ENCODE measurements around the gene SYCE3.

The SYCE3 gene

DNA sequence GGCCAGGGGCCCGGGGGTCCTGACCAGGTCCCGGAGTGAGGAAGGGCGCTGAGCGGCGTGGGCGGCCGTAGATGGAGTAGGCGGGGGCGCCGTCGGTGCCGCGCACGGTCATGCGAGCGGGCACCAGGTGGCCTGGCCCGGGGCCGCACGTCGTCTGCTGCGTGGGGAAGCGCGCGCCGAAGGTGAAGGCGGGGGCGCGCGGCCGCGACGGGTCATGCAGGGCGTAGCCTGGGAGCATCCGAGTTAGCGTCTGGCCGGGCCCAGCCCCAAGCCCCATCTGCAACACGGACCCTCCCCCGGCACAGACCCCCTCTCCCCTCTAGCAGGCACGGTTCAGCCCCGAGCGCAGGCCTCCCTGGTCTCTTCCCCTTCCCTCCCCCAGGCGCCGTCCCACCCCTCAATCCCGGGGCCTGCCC lies 31.2 kb downstream of the SYCE3 start:
- no peak for DNase-seq (ENCODE audit: low read depth)

DNA sequence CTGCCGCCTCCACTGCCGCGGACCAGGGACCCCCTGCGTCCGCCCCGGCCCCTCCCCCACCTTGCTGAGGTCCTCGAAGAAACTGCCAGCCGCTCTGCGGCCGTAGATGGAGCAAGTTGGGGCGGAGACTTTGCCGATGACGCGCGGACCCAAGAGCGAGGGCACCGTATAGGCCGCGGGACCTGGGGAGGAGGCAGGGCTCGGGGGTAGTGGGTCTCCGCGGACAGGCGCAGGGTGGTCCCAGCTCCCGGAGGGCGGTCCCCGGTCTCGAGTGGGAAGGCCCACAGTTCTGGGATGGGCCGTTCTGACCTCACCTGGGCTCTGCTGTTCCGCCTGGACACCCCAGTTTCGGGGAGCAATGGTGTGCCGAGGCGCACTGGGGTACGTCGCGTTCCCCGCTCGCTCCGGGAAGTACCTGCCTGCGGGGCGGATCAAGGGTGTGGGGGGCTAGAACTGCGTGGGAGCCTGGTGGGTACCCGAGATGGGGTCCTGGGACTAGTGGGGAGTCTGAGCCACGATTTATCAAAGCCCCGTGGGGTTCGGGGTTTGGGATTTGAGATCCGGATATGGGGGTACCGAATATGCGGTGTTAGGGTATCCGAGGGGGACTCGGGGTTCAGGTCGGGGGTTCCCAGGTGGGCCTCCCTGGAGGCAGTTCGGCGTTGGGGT lies 31.7 kb downstream of the SYCE3 start:
- DNase-seq (ENCODE audit: low read depth): no peak

DNA sequence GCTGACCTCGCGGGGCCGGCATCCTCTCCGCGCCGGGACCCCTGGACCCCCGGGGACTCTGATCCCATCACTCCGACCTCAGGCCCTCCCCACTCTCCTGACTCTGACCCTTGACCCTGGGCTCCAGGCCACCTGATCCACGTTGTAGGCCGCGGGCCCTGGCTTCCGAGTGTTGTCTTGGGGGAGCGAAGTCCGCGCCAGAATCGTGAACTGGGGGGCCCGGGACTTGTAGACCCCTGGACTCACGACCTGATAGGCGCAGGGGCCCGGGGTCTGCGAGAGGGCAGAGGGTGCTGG lies 32.2 kb downstream of the SYCE3 start:
- DNase-seq (ENCODE audit: low read depth): no peak

DNA sequence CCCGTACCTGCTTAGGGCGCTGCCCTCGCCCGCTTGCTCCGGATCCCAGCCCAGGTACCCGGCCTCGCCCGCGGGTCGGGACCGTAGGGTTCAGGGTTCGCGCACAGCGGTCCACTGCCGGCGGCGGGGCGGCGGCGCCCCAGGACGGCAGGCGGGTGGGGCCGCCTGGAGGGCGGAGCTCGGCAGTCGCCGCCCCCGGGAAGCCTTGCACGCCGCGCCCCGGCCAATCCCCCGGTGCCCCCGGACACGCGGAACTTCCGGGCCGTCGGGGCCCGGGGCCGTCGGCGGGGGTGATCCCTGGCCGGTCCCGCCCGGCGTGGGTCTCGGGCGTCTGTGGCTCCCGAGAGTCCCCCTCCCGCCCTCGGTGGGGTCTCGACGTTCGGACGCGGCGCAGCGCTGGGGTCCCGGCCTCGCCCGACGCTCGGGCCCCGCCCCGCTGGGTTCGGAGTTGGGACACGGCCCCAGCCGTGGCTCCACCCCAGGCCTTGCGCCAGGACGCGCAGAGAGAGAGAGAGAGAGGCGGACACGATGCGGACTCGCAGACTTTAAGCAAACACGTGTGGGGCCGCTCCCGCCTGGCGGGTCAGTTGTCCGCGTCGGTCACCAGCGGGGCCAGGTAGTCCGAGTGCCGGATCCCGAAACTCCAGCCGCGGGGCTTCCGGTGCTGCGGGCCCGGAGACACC lies 32.7 kb downstream of the SYCE3 start, which contains the start of gene TYMP:
TYMP (minus strand) TSS at position 116 of the 683 bp plus-strand sequence. CDS start 303 bp downstream, outside the sequence.
- DNase-seq (ENCODE audit: low read depth): no peak

DNA sequence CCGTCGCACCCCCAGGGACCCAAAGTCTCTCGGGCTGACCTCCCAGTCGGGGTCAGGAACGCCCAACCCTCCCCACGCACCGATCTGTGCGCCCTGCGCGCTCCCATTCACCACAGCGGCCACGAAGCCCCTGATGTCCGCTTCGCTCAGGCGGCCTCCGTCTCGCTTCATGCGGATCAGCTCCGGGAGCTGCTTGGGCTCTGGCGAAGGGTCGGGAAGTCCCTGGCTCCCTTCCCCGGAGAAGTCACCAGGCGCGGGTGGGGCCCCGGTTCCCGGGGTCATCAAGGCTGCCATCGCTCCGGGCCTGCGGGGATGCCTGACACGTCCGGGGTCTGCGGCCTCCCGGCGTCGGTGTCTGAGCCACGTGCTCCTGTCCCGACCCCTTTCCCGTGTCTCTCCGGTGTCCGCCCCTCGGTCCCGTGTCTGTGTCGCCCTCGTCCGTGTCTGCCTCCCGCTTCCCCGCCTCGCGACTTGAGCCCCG lies 33.3 kb downstream of the SYCE3 start:
- no peak for DNase-seq (ENCODE audit: low read depth)

DNA sequence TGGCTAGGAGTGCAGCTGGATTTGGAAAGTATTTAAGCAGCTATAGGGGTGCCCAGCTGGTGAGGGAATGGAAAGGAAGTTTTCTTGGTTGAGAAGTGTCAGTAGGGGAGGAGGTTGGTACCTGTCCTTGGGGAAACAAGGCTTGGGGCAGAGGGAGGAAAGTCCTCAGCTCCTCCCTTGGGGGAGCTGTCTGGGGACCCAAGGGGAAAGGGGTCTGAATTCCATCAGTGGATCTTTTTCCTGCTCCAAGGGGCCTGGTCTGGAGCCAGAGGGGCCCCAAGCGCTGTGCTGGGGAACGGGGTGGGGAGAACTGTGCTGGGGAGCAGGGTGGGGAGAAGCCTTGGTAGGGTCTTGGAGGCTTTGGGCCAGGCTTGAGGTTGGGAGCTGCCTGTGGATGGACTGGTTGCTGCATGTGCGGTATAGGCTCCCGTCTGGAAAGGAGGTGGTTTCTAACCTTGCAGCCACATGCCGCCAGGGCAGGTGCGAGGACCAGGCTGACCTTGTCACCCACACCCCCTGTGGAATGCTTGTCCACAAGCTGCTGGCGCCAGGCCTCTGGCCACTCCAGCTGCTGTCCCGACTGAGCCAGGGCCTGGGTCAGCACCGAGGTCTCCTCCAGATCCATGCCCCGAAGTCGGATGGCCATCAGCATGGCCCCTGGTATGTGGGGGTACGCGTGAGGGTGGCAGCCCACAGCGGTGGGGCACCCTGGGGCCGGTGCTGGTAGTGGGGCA lies 33.9 kb downstream of the SYCE3 start:
- DNase-seq (ENCODE audit: low read depth): no peak

DNA sequence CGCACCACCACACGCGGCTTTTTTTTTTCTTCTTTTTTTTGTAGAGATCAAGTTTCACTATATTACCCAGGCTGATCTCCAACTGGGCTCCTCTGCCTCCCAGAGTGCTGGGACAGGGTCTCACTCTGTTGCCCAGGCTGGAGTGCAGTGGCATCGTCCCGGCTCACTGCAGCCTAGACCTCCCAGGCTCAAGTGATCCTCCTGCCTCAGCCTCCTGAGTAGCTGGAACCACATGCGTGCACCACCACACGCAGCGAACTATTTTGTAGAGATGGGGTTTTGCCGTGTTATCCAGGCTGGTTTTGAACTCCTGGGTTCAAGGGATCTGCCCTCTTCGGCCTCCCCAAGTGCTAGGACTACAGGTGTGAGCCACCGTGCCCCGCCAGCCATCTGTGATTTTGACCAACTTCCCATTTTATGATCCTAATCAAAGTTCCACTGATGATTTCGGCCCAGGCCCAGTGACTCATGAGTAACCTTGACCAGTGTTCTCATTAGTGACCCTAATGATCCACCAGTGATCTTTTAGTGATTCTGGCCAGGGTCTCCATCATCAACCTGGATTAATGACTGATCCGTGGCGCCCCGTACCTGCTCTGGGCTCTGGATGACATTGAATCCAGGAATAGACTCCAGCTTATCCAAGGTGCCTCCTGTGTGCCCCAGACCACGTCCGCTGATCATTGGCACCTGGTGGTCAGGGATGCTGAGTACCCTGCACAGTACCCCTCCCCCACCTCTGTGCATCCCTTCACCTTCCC lies 34.6 kb downstream of the SYCE3 start:
- no peak for DNase-seq (ENCODE audit: low read depth)

DNA sequence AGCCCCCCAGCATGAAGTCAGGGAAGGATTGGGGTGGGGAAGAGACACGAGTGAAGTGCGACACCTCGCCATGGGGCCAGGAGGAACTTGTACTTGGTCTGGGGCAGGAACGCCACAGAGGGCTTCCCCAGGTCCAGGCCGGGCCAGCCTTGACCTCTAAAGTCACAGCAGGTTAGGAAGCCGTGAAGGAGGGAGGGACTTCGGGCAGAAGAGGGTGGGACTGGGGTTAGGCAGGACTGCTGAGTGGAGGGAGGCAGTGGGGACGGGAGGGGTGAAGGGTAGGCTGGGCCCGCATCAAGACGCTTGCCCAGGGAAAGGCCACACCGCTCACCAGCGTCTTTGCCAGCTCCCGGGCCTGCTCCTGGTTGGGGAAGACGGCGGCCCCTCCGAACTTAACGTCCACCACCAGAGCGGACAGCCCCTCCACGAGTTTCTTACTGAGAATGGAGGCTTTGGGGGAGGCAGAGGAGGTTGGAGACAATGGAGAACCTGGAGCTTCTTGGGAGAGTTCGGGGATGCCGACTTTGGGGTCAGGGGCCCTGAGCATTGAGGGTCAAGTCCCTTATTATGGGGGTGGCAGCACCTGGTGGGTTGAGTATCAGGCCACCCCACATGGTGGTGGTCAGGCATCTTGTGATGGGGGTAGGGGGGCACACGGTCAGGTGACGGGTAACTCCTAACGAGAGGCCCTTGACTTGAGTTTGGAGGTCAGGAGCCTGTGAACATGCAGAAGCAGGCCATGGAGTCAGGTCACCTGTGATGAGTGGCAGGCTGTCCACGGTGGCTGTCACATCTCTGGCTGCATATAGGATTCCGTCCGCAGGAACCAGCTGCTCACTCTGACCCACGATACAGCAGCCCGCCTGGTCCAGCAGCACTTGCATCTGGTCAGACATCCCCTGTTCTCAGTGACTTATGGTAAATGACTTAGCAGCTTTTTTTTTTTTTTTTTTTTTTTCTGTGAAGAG lies 35.6 kb downstream of the SYCE3 start:
- DNase-seq (ENCODE audit: low read depth): no peak

DNA sequence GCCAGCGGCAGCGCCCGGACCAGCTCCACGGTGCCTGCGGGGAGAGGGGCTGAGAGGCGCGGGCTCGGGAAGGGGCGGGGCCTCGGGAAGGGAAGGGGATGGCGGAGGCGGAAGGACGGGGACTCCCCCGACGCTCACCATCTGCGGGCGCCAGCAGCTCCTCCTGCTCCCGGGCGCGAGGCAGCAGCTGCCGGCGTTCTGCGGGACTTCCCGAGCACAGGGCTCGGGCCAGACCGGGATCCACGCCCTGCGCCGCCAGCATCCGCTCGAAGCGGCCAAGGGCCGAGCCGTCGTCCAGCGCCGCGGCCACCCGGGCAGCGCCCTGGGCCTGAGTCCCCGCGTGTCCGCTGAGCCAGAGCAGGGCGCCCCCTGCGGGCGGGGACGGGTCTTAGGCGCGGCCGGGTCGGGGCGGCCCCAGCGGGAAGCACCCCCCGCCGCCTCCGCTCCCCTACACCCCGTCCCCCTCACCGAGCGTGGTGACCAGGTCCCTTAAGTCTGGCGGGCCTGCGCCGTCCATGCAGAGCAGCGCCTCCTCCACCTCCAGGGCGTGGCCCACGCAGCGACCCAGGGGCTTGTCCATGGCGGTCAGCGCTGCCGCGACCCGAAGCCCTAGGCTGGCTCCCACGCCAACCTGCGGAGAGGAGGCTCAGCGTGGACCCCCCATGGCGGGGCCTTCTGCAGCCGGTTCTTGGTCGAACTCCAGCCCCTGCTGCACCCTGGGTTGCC lies 36.4 kb downstream of the SYCE3 start:
- DNase-seq (ENCODE audit: low read depth): no peak

DNA sequence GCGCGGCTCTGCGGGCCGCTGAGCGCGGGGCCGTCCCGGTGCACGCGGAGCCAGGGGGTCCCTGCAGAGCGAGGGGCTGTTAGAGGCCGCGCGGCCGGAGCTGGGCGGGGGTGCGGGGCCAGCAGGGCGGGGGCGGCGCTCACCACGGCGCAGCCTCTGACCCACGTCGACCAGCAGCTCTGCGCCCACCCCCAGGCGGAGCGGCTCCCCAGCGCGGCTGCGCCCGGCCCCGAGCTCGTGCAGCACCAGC lies 36.9 kb downstream of the SYCE3 start:
- DNase-seq (ENCODE audit: low read depth): no peak

DNA sequence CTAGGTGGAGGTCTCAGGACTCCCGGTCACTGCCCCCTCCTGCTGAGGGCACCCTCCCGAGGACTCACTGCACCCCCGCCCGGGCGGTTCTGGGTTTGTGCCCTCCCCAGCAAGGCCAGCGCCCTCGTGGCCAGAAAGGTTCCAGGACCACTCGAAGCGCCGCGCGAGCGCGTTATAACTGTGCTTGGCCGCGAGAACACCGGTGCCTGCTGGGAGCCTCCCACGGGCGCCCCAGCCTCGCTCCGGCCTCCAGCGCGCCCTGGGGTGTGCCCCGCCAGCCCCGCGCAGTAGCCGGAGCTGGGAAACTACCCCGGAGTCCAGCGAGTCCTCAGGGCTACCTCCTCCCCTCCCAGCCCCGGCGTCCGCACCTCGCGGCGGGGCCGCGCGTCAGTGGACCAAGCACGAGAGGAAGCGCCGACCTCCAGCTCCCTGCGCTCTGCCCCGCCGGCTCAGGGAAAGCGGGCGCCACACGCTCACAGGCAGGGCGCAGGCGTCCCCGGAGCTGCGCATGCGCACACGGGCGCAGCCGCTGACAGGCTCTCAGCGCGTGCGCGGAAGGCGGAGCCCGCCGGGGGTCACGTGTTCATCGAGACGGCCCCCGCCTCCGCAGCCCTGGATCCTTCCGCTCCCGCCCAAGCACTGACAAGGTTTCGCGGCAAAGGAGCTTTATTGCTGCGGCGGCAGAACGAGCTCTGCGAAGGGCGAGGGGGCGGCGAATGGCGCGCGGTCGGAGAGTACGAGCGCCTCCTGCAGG lies 37.4 kb downstream of the SYCE3 start, which contains the start of gene SCO2:
SCO2 (minus strand) TSS at position 495 of the 754 bp plus-strand sequence. CDS start 1,187 bp downstream, outside the sequence.
- no peak for DNase-seq (ENCODE audit: low read depth)

DNA sequence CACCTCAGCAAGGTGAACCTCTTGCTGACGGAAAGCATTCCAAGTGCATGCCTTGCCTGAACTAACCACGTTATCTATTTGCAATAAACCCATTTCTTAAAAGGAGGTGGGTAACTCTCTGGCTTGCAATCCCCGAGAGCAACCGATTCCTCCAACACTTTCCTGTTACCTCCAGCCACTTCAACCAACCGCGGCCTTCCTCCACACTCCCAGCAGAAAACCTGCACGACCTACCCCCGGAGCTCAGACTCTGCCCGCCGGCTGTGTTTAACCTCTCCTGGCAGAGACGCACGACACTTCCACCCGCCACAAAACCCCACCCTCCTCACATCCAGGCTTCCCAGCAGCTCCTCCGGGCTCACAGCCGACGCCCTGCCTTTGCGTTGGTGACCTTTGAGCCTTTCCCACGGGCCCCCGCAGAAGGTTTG lies 38.0 kb downstream of the SYCE3 start:
- DNase-seq (ENCODE audit: low read depth): no peak

DNA sequence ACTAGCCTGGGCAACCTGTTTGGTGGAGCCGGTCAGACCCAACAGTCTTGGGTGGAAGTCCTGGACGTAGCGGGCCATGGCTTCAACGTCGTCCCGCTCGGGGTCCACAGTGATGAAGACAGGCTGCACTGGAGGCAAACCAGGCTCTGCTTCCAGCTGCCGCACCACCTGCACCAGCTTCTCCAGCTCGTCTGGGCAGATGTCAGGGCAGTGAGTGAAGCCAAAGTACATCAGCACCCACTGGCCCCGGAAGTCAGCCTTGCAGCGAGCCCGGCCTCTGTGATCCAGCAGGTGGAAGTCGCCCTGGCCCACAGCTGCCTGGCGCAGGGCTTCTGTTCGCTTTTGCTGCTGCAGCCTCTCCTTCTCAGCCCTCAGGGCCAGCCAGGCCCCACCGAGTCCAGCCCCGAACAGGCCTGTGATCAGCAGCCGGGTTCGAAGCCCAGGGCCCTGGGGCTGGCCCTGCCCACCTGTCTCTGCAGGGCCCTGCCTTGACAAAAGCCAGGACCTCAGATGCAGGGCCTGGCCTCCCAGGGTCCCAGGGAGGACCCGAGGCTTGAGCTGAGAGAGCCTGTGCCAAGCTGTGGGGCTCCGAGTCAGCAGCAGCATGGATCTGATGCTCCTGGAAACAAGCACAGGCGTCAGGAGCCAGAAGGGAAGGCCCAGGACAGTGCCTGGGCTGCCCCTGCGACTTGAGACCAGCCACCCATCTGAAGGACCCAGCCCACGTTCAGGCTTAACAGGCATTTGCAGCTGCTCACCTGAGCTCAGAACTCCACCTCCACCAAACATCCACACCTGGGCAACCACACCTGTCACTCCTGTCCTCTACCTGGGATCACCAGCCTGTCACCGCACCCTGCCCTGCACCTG lies 38.7 kb downstream of the SYCE3 start:
- DNase-seq (ENCODE audit: low read depth): no peak

DNA sequence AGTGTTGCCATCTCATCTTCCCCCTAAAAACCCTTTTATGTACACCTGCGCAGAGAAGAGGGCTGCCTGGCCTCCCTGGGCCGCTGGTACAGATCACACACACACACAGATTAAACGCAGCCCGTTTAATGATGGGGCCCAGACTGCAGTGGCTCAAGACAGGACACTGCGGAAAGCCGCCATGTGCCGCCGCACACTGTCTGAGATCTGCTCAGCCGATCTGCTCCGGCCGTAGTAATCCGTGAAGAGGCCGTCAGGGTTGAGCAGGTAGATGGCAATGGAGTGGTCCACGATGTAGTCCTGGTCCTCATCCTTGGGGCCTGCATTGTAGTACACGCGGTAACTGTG lies 39.3 kb downstream of the SYCE3 start:
- no peak for DNase-seq (ENCODE audit: low read depth)

DNA sequence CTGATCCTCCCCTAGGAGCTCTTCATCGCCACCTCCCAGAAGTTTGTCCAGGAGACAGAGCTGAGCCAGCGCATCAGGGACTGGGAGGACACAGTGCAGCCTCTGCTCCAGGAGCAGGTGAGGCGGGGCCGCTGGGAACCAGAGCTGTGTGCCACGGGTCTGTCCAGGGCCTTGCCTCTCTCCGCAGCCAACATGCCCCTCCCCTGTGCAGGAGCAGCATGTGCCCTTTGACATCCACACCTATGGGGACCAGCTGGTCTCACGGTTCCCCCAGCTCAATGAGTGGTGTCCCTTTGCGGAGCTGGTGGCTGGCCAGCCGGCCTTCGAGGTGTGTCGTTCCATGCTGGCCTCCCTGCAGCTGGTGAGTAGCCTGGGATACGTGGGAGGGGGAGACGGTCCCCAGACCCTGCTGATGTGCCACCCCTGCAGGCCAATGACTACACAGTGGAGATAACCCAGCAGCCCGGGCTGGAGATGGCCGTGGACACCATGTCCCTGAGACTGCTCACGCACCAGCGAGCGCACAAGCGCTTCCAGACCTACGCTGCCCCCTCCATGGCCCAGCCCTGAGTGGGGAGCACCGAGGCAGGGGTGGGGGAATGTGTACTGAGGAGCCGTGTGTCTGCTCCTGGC lies 39.8 kb downstream of the SYCE3 start:
- no peak for DNase-seq (ENCODE audit: low read depth)

DNA sequence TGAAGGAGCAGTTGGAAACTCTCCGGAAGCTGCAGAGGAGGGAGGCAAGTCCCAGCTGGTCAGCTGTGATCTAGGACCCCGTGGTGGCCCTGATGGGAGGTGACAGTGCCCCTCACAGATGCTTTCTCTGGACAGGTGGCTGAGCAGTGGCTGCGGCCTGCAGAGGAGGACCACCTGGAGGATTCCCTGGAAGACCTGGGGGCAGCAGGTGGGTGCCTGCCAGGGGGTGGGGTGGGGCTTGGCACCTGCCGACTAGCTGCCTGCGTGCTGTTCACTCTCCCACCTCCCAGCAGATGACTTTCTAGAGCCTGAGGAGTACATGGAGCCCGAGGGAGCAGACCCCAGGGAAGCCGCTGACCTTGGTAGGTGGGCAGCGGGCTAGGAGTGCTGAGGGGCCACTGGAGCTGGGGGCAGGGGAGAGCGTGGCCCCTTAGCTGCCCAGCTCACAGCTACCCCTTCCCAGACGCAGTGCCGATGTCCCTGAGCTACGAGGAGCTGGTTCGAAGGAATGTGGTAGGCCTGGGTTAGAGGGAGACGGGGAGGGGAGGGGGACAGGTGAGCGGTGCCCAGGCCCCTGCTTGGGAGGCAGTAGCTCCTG lies 40.4 kb downstream of the SYCE3 start:
- no peak for DNase-seq (ENCODE audit: low read depth)

DNA sequence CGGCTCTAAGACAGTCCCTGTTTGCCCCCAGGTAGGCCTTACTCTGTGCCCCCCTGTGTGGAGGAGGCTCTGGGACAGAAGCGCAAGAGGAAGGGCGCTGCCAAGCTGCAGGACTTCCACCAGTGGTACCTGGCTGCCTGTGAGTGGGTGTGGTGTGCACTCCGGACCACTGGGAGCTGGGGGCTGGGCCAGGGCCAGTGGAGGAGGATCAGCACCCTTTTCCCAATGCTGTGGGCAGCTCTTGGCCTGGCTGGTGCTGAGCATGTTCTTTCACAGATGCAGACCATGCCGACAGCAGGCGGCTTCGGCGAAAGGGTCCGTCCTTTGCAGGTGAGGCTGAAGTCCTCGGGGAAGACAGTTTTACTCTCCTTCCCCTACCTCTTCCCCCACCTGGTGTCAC lies 41.0 kb downstream of the SYCE3 start:
- no peak for DNase-seq (ENCODE audit: low read depth)

DNA sequence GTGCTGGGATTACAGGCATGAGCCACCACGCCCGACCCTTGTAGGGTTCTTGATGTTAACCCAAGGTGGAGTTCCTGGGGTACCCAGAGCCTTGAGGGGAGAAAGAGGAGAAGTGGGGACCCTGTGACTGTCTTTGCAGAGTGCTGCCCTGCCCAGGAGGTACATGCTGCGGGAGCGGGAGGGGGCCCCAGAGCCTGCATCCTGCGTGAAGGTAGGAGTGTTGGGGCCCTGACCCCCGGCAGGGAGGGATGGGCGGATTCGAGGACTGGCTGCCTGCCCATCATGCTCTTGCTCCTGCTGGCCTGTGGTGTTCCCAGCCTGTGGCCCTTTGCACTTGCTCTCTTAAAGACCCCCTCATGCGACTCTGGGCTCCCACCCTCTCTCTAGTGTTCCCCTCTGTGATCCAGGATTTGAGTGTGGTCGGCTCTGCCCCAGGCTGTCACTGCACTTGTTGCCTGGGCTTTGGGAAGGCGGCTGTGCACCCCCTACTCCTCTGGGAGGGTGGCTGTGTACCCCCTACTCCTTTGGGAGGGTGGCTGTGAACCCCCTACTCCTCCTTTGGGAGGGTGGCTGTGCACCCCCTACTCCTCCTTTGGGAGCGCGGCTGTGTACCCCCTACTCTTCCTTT lies 41.8 kb downstream of the SYCE3 start:
- DNase-seq (ENCODE audit: low read depth): no peak

Measured in HS-5 (cell line).